Measurements from ENCODE around the gene TMEM108. TPM values are rescaled to one million over a fixed set of nuclear protein-coding genes. Genes with fewer than 3 reads are reported as not detected.

The TMEM108 gene
- total RNA-seq, 1 experiment from 2014 or later: not detected

- no TSS peak for BruUV-seq (replicated peaks)
- TF ChIP-seq CTCF (IDR thresholded peaks at IDR 0.05; ENCODE audit: unreplicated experiment): no peak
- ChIA-PET CTCF (interaction anchor here (0.6 kb wide), 2 partner anchors 14 to 1172 kb away, joined by 3 read pairs; no protein-coding TSS in a partner anchor), POLR2A (interaction anchor here (0.6 kb wide), 1 partner anchor 11 kb away, joined by 3 read pairs; no protein-coding TSS in a partner anchor)
- H3K27ac Mint-ChIP-seq (ENCODE audit: low read depth, unreplicated experiment): no peak overlapping the region
- no peak for DNase-seq (ENCODE audit: unreplicated experiment)
- peaks cover 30% of the 10 kb centered on the region for H3K27me3 Mint-ChIP-seq (ENCODE audit: insufficient read depth, unreplicated experiment)
- H3K36me3 Mint-ChIP-seq (ENCODE audit: insufficient read depth, unreplicated experiment): no peaks in the 10 kb centered on the region
- H3K4me1 Mint-ChIP-seq (ENCODE audit: insufficient read depth, unreplicated experiment): no peaks in the 10 kb centered on the region
- intact Hi-C loops (cut with micrococcal nuclease): loop anchor here (10.0 kb wide), 1 partner anchor 249 kb away; no protein-coding TSS in a partner anchor
- no peaks in the 10 kb centered on the region for H3K9me3 Mint-ChIP-seq (ENCODE audit: unreplicated experiment)
- H3K4me3 Mint-ChIP-seq (ENCODE audit: unreplicated experiment): no peak overlapping the region
These were observed 97.1 kb downstream of the TMEM108 start for GRCh38 chr3:133135306-133135705.

GRCh38 chr3:133136114-133137041 lies 98.2 kb downstream of the TMEM108 start:
- Mint-ChIP-seq H3K4me1 (ENCODE audit: insufficient read depth, unreplicated experiment) (no peaks in the 10 kb centered on the region), H3K4me3 (ENCODE audit: unreplicated experiment) (no peak overlapping the region), H3K27me3 (ENCODE audit: insufficient read depth, unreplicated experiment) (peaks cover 30% of the 10 kb centered on the region), H3K27ac (ENCODE audit: low read depth, unreplicated experiment) (no peak overlapping the region), H3K36me3 (ENCODE audit: insufficient read depth, unreplicated experiment) (no peaks in the 10 kb centered on the region), H3K9me3 (ENCODE audit: unreplicated experiment) (no peaks in the 10 kb centered on the region)
- BruUV-seq (replicated peaks): no TSS peak
- ChIA-PET CTCF (interaction anchor here (0.6 to 0.7 kb wide), 3 partner anchors 15 to 1171 kb away, joined by 3 to 5 read pairs (median 3); no protein-coding TSS in a partner anchor), POLR2A (no interaction called here)
- intact Hi-C loops (cut with micrococcal nuclease): loop anchor here (10.0 kb wide), 1 partner anchor 248 kb away; no protein-coding TSS in a partner anchor
- peak; percentile 35 for DNase-seq (ENCODE audit: unreplicated experiment)
- no peak for TF ChIP-seq CTCF (IDR thresholded peaks at IDR 0.05; ENCODE audit: unreplicated experiment)

- peaks cover 30% of the 10 kb centered on the region for H3K27me3 Mint-ChIP-seq (ENCODE audit: insufficient read depth, unreplicated experiment)
- no peak overlapping the region for H3K4me3 Mint-ChIP-seq (ENCODE audit: unreplicated experiment)
- ChIA-PET POLR2A (no interaction called here), CTCF (interaction anchor here (0.7 kb wide), 1 partner anchor 143 kb away, joined by 5 read pairs; no protein-coding TSS in a partner anchor)
- intact Hi-C loops (cut with micrococcal nuclease): loop anchor here (10.0 kb wide), 1 partner anchor 247 kb away; no protein-coding TSS in a partner anchor
- TF ChIP-seq CTCF (IDR thresholded peaks at IDR 0.05; ENCODE audit: unreplicated experiment): no peak
- no peak for DNase-seq (ENCODE audit: unreplicated experiment)
- H3K9me3 Mint-ChIP-seq (ENCODE audit: unreplicated experiment): no peaks in the 10 kb centered on the region
- no TSS peak for BruUV-seq (replicated peaks)
- H3K4me1 Mint-ChIP-seq (ENCODE audit: insufficient read depth, unreplicated experiment): no peaks in the 10 kb centered on the region
- no peak overlapping the region for H3K27ac Mint-ChIP-seq (ENCODE audit: low read depth, unreplicated experiment)
- no peaks in the 10 kb centered on the region for H3K36me3 Mint-ChIP-seq (ENCODE audit: insufficient read depth, unreplicated experiment)
These were observed 99.1 kb downstream of the TMEM108 start for GRCh38 chr3:133137042-133137996.
